CD14-positive monocyte (primary cell): ENCODE results near the gene TSHR. TPM values are rescaled to one million over a fixed set of nuclear protein-coding genes. Genes with fewer than 3 reads are reported as not detected.
A peak's percentile ranks its signal among the peaks of the same experiment; 100 is the strongest.

ENCODE experiments used
- DNase-seq, 3 donors: peaks; one replicate each; pipeline ENCODE4 v3.0.0-alpha.2; 2011 to 2022
- H2AFZ ChIP-seq: 2 replicates; pipeline ENCODE4 v1.6.0; 2012; ENCODE audit warnings: mild to moderate bottlenecking, low read depth, low read length, inconsistent platforms; ENCODE audit not compliant: insufficient read depth, poor library complexity, severe bottlenecking
- H3K27ac ChIP-seq, 2 donors: 1 replicate in 1 of 2; 2 replicates in 1 of 2; pipeline ENCODE4 v1.5.1; 2012 to 2013; ENCODE audit warnings: low read length in 2 of 2, control low read depth in 1 of 2, inconsistent platforms in 1 of 2, low read depth in 1 of 2, mild to moderate bottlenecking in 1 of 2
- H3K27me3 ChIP-seq, 2 donors: one replicate each; pipeline versions ENCODE4 v1.6.0 to v1.6.1; 2011 to 2013; ENCODE audit warnings: low read length in 2 of 2; ENCODE audit not compliant: control insufficient read depth in 2 of 2, insufficient read depth in 2 of 2
- H3K36me3 ChIP-seq, 2 donors: replicated peaks in 1 of 2; 1 replicate in 1 of 2; 2 replicates in 1 of 2; pipeline versions ENCODE4 v1.5.1 to v1.6.1; 2012 to 2013; ENCODE audit warnings: low read length in 2 of 2, control low read depth in 1 of 2, inconsistent platforms in 1 of 2, mild to moderate bottlenecking in 1 of 2; ENCODE audit not compliant: insufficient read depth in 2 of 2, control insufficient read depth in 1 of 2
- H3K4me1 ChIP-seq, 2 donors: 1 replicate in 1 of 2; 2 replicates in 1 of 2; pipeline versions ENCODE4 v1.5.1 to v1.6.1; 2012 to 2013; ENCODE audit warnings: low read length in 2 of 2, control low read depth in 1 of 2, inconsistent platforms in 1 of 2, mild to moderate bottlenecking in 1 of 2, moderate library complexity in 1 of 2; ENCODE audit not compliant: insufficient read depth in 2 of 2, control insufficient read depth in 1 of 2
- H3K4me2 ChIP-seq: replicated peaks from 2 replicates; pipeline ENCODE3; 2012; ENCODE audit warnings: low read length, moderate library complexity, mild to moderate bottlenecking; ENCODE audit not compliant: poor library complexity, severe bottlenecking; ENCODE audit errors: extremely low read depth
- H3K4me3 ChIP-seq, 3 experiments: fragments of 200-600 bp in 1 of 3; sonication (generic) in 1 of 3; replicated peaks in 1 of 3; 1 replicate in 2 of 3; 2 replicates in 1 of 3; pipeline ENCODE4 v1.5.1; 2011 to 2013; ENCODE audit warnings: low read length in 3 of 3, mild to moderate bottlenecking in 3 of 3, control low read depth in 2 of 3, low read depth in 2 of 3, inconsistent platforms in 1 of 3, moderate library complexity in 1 of 3
- H3K79me2 ChIP-seq: 2 replicates; pipeline ENCODE4 v1.6.0; 2012; ENCODE audit warnings: mild to moderate bottlenecking, control low read depth, inconsistent platforms, low read length, moderate library complexity; ENCODE audit not compliant: insufficient read depth
- H3K9ac ChIP-seq: 2 replicates; pipeline ENCODE4 v1.6.0; 2017; ENCODE audit warnings: low read length, mild to moderate bottlenecking; ENCODE audit not compliant: insufficient read depth, poor library complexity, severe bottlenecking
- H3K9me3 ChIP-seq, 2 donors: replicated peaks in 1 of 2; 1 replicate in 1 of 2; 2 replicates in 1 of 2; pipeline versions ENCODE4 v1.5.1 to v1.6.1; 2012 to 2013; ENCODE audit warnings: low read length in 2 of 2, control low read depth in 1 of 2; ENCODE audit not compliant: control insufficient read depth in 1 of 2, insufficient read depth in 1 of 2
- H4K20me1 ChIP-seq: 2 replicates; pipeline ENCODE4 v1.6.0; 2012; ENCODE audit warnings: mild to moderate bottlenecking, low read length, control low read depth, moderate library complexity; ENCODE audit not compliant: insufficient read depth
- H3K27ac Mint-ChIP-seq, 7 donors: one replicate each; pipeline ENCODE4 v1.8.0; 2020; ENCODE audit warnings: mild to moderate bottlenecking in 7 of 7, mixed read lengths in 7 of 7, moderate library complexity in 6 of 7, inconsistent platforms in 2 of 7
- H3K27me3 Mint-ChIP-seq, 3 donors: one replicate each; pipeline ENCODE4 v1.8.0; 2021 to 2022; ENCODE audit warnings: low read depth in 3 of 3, mild to moderate bottlenecking in 3 of 3, mixed read lengths in 3 of 3, moderate library complexity in 3 of 3, inconsistent platforms in 1 of 3
- H3K36me3 Mint-ChIP-seq, 2 donors: one replicate each; pipeline ENCODE4 v1.8.0; 2020; ENCODE audit warnings: mixed read lengths in 2 of 2, inconsistent platforms in 1 of 2, mild to moderate bottlenecking in 1 of 2
- H3K4me1 Mint-ChIP-seq: one replicate; pipeline ENCODE4 v1.8.0; 2020; ENCODE audit warnings: mild to moderate bottlenecking, mixed read lengths
- H3K4me3 Mint-ChIP-seq, 2 donors: one replicate each; pipeline ENCODE4 v1.8.0; 2020; ENCODE audit warnings: mild to moderate bottlenecking in 2 of 2, mixed read lengths in 2 of 2, moderate library complexity in 1 of 2
- H3K9me3 Mint-ChIP-seq, 7 donors: one replicate each; pipeline ENCODE4 v1.8.0; 2020 to 2022; ENCODE audit warnings: mixed read lengths in 7 of 7, mild to moderate bottlenecking in 6 of 7, moderate library complexity in 6 of 7, inconsistent platforms in 2 of 7
- CTCF ChIP-seq: fragments of 200-600 bp; IDR thresholded peaks from one replicate; pipeline ENCODE4 v1.8.0; 2022; ENCODE audit warnings: antibody characterized with exemption, mild to moderate bottlenecking
- WGBS: methylation state at CpG from one replicate; pipeline ENCODE4 v1.1.5; 2013; ENCODE audit warnings: missing lambda C conversion rate; ENCODE audit not compliant: insufficient coverage; 5-methylcytosine and 5-hydroxymethylcytosine counted together
- intact Hi-C, 2 donors: fragments of 100-400 bp; cut with micrococcal nuclease; formaldehyde crosslinking; loops; one replicate each; pipeline versions ENCODE4 v1.15.0 to v1.15.1; 2023
- polyA plus RNA-seq, 3 donors: library from polyadenylated mRNA; depleted of rRNA in 1 of 3; unstranded in 2 of 3; stranded (reverse) in 1 of 3; fragments of 300-500 nt in 2 of 3; fragments of >200 nt in 1 of 3; fragmentation: Illumina TruSeq in 2 of 3; gene quantifications; 1 replicate in 2 of 3; 2 replicates in 1 of 3; pipeline ENCODE4 v1.2.3, GENCODE V29; 2012 to 2021

TSHR gene
- polyA plus RNA-seq, 3 donors: not detected

DNA sequence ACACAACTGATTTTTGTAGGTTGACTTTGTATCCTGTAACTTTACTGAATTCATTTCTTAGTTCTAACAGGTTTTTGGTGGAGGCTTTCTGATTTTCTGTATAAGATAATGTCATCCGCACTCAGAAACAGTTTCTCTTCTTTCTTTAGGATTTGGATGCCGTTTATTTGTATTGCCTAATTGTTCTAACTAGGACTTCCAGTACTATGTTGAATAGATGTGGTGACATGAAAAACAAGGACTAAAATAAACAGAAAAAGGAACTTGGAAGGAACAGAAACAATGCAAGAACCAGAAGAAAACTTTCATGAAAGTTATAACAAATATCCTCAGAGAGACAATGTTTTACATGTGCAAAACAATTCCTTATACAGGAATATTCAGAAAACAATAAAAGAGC is 165.1 kb downstream of the TSHR start:
- H3K27ac Mint-ChIP-seq: peak overlapping the region; percentile 70 to 91 (median 86)

GRCh38 chr14:81122326-81122725 is 166.9 kb downstream of the TSHR start:
- Histone ChIP-seq H3K4me3 (peak overlapping the region in 1 of 3 experiments; percentile 4), H3K27ac (peak overlapping the region; percentile 48 to 75), H3K4me1 (peaks cover 34 to 67% of the 10 kb centered on the region in 2 donors), H3K9ac (no peak overlapping the region), H3K27me3 (no peaks in the 10 kb centered on the region), H2AFZ (no peak overlapping the region), H4K20me1 (no peaks in the 10 kb centered on the region), H3K79me2 (no peaks in the 10 kb centered on the region), H3K9me3 (peaks cover 0 to 2% of the 10 kb centered on the region in 2 donors), H3K4me2 (peak overlapping the region; percentile 36), H3K36me3 (no peaks in the 10 kb centered on the region)
- Mint-ChIP-seq H3K27me3 (peaks cover 0 to 2% (median 0%) of the 10 kb centered on the region in 3 donors), H3K36me3 (peaks cover 0 to 4% of the 10 kb centered on the region in 2 donors), H3K4me1 (peaks cover 59% of the 10 kb centered on the region), H3K9me3 (peaks cover 2 to 13% (median 6%) of the 10 kb centered on the region in 7 donors), H3K27ac (peak overlapping the region; percentile 46 to 93 (median 81)), H3K4me3 (peak overlapping the region in 1 of 2 donors; percentile 28)
- intact Hi-C loops: no loop called here
- TF ChIP-seq CTCF: no peak
- WGBS: no CpG with 5 or more reads among the region's 3 CpGs
- DNase-seq: peak in 1 of 3 donors; percentile 32

More for the DNA sequence above, 165.1 kb downstream of the TSHR start:
- H3K4me3 ChIP-seq: peak overlapping the region in 1 of 3 experiments; percentile 46
- peak overlapping the region; percentile 59 for H3K4me2 ChIP-seq
- no CpG with 5 or more reads among the region's 2 CpGs for WGBS
- H3K79me2 ChIP-seq: no peaks in the 10 kb centered on the region
- H4K20me1 ChIP-seq: no peaks in the 10 kb centered on the region
- TF ChIP-seq CTCF: no peak
- H3K4me1 ChIP-seq: peaks cover 32 to 53% of the 10 kb centered on the region in 2 donors
- H3K9me3 ChIP-seq: no peaks in the 10 kb centered on the region
- H2AFZ ChIP-seq: peak overlapping the region; percentile 62
- intact Hi-C loops: no loop called here
- DNase-seq: peak in 1 of 3 donors; percentile 14
- no peaks in the 10 kb centered on the region for H3K27me3 ChIP-seq
- H3K9ac ChIP-seq: peak overlapping the region; percentile 31
- peaks cover 0 to 4% (median 3%) of the 10 kb centered on the region in 7 donors for H3K9me3 Mint-ChIP-seq
- peaks cover 0 to 2% (median 0%) of the 10 kb centered on the region in 3 donors for H3K27me3 Mint-ChIP-seq
- peaks cover 50% of the 10 kb centered on the region for H3K4me1 Mint-ChIP-seq
- no peaks in the 10 kb centered on the region for H3K36me3 ChIP-seq
- H3K36me3 Mint-ChIP-seq: no peaks in the 10 kb centered on the region
- H3K4me3 Mint-ChIP-seq: peak overlapping the region; percentile 45 to 65
- peak overlapping the region in 1 of 2 donors; percentile 75 for H3K27ac ChIP-seq
